CD4-positive, CD25-positive, alpha-beta regulatory T cell (primary cell): ENCODE results near the gene ABCA4. TPM values are rescaled to one million over a fixed set of nuclear protein-coding genes. Genes with fewer than 3 reads are reported as not detected.

Source experiments
- ATAC-seq, 2 donors: fragments of 150-1000 bp; cut with Tn5 transposase; one replicate each; pipeline ENCODE4 v1.10.0; 2021; ENCODE audit warnings: low read depth in 2 of 2, moderate number of reproducible peaks in 2 of 2, moderate library complexity in 1 of 2
- DNase-seq, 3 donors: peaks; one replicate each; pipeline versions ENCODE4 v3.0.0 to v3.0.0-alpha.2; 2012 to 2022; ENCODE audit warnings: mixed read lengths in 1 of 3
- H3K27ac ChIP-seq: one replicate; pipeline ENCODE4 v1.7.0; 2013; ENCODE audit warnings: mild to moderate bottlenecking, low read length; ENCODE audit not compliant: insufficient read depth, poor library complexity, severe bottlenecking
- H3K27me3 ChIP-seq: one replicate; pipeline ENCODE4 v1.7.0; 2013; ENCODE audit warnings: low read length; ENCODE audit not compliant: control insufficient read depth, insufficient read depth
- H3K36me3 ChIP-seq: one replicate; pipeline ENCODE4 v1.7.0; 2013; ENCODE audit warnings: mild to moderate bottlenecking, low read length, moderate library complexity; ENCODE audit not compliant: control insufficient read depth, insufficient read depth
- H3K4me1 ChIP-seq: 2 replicates; pipeline ENCODE4 v1.7.0; 2013; ENCODE audit warnings: mild to moderate bottlenecking, low read length; ENCODE audit not compliant: insufficient read depth, control insufficient read depth, poor library complexity, severe bottlenecking
- H3K4me3 ChIP-seq: one replicate; pipeline ENCODE4 v1.7.0; 2013; ENCODE audit warnings: low read depth, mild to moderate bottlenecking, low read length, moderate library complexity
- H3K9me3 ChIP-seq, 2 experiments: 1 replicate in 1 of 2; 2 replicates in 1 of 2; pipeline ENCODE4 v1.7.0; 2013; ENCODE audit warnings: low read length in 2 of 2, mild to moderate bottlenecking in 1 of 2, moderate library complexity in 1 of 2; ENCODE audit not compliant: control insufficient read depth in 2 of 2
- H3K27ac Mint-ChIP-seq, 3 donors: one replicate each; pipeline ENCODE4 v1.8.0; 2020 to 2022; ENCODE audit warnings: mild to moderate bottlenecking in 3 of 3, mixed read lengths in 3 of 3, moderate library complexity in 2 of 3
- H3K27me3 Mint-ChIP-seq: one replicate; pipeline ENCODE4 v1.8.0; 2022; ENCODE audit warnings: mild to moderate bottlenecking, mixed read lengths
- H3K36me3 Mint-ChIP-seq: one replicate; pipeline ENCODE4 v1.8.0; 2020; ENCODE audit warnings: mixed read lengths
- H3K4me1 Mint-ChIP-seq, 4 donors: one replicate each; pipeline ENCODE4 v1.8.0; 2020 to 2022; ENCODE audit warnings: mixed read lengths in 4 of 4, mild to moderate bottlenecking in 1 of 4
- H3K4me3 Mint-ChIP-seq, 4 donors: one replicate each; pipeline ENCODE4 v1.8.0; 2020 to 2022; ENCODE audit warnings: mild to moderate bottlenecking in 4 of 4, mixed read lengths in 4 of 4, moderate library complexity in 3 of 4
- H3K9me3 Mint-ChIP-seq, 7 donors: one replicate each; pipeline ENCODE4 v1.8.0; 2020 to 2022; ENCODE audit warnings: mixed read lengths in 7 of 7, mild to moderate bottlenecking in 3 of 7, moderate library complexity in 2 of 7
- polyA plus RNA-seq, 4 donors: library from polyadenylated mRNA; unstranded; fragments of 300-500 nt; fragmentation: Illumina TruSeq; gene quantifications; one replicate each; pipeline ENCODE4 v1.2.3, GENCODE V29; 2021
- total RNA-seq: library from RNA; stranded (reverse); gene quantifications from one replicate; pipeline ENCODE4 v1.2.3, GENCODE V29; 2022

Gene ABCA4
- total and polyA plus RNA-seq, 5 donors from 2014 or later: not detected

GRCh38 chr1:94039871-94040569, 80.9 kb downstream of the ABCA4 start:
- ATAC-seq (no peak), DNase-seq (no peak)
- peaks cover 0 to 5% (median under 1%) of the 10 kb centered on the region in 4 donors for H3K4me1 Mint-ChIP-seq
- H3K4me3 Mint-ChIP-seq: peak overlapping the region in 1 of 4 donors; percentile 1
- no peak overlapping the region for H3K27ac Mint-ChIP-seq
- Histone ChIP-seq H3K27me3 (peaks cover 4% of the 10 kb centered on the region), H3K9me3 (no peaks in the 10 kb centered on the region), H3K4me3 (no peak overlapping the region), H3K36me3 (no peaks in the 10 kb centered on the region), H3K4me1 (no peaks in the 10 kb centered on the region), H3K27ac (no peak overlapping the region)
- peaks cover 22% of the 10 kb centered on the region for H3K27me3 Mint-ChIP-seq
- no peaks in the 10 kb centered on the region for H3K9me3 Mint-ChIP-seq
- no peaks in the 10 kb centered on the region for H3K36me3 Mint-ChIP-seq

DNA sequence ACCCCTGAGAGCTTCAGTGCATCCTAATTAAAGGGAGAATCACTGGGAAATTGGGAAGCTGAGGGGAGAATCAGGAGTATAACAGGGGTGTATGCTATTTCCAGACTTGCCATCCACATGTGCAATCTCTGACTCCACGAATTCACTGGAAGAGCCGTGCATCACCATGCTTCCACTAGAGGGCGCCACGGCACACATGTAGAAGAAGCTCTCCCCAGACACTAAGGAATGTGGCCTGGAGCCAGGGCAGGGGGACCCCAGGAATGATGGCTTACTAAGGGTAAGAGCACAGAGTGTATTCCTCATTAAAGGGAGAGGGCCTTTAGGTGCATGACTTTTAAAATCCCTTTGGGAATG, 81.5 kb downstream of the ABCA4 start:
- no peaks in the 10 kb centered on the region for H3K9me3 Mint-ChIP-seq
- H3K27ac Mint-ChIP-seq: peak overlapping the region in 1 of 3 donors; percentile 40
- peaks cover 18% of the 10 kb centered on the region for H3K27me3 Mint-ChIP-seq
- no peaks in the 10 kb centered on the region for H3K9me3 ChIP-seq
- DNase-seq: peak in 1 of 3 donors; percentile 58
- no peak overlapping the region for H3K27ac ChIP-seq
- H3K4me3 ChIP-seq: no peak overlapping the region
- peak overlapping the region in 1 of 4 donors; percentile 1 for H3K4me3 Mint-ChIP-seq
- H3K36me3 ChIP-seq: no peaks in the 10 kb centered on the region
- H3K36me3 Mint-ChIP-seq: no peaks in the 10 kb centered on the region
- H3K4me1 Mint-ChIP-seq: peaks cover 0 to 5% (median under 1%) of the 10 kb centered on the region in 4 donors
- peaks cover 4% of the 10 kb centered on the region for H3K27me3 ChIP-seq
- no peaks in the 10 kb centered on the region for H3K4me1 ChIP-seq
- no peak for ATAC-seq

- Histone ChIP-seq H3K4me1 (no peaks in the 10 kb centered on the region), H3K27me3 (peaks cover 4% of the 10 kb centered on the region), H3K27ac (no peak overlapping the region), H3K4me3 (no peak overlapping the region), H3K36me3 (no peaks in the 10 kb centered on the region), H3K9me3 (no peaks in the 10 kb centered on the region)
- ATAC-seq (no peak), DNase-seq (no peak)
- Mint-ChIP-seq H3K4me1 (peaks cover 0 to 2% (median 0%) of the 10 kb centered on the region in 4 donors), H3K27ac (no peak overlapping the region), H3K9me3 (no peaks in the 10 kb centered on the region), H3K4me3 (no peak overlapping the region), H3K36me3 (no peaks in the 10 kb centered on the region), H3K27me3 (peaks cover 18% of the 10 kb centered on the region)
Observed at GRCh38 chr1:94038511-94038910, 82.4 kb downstream of the ABCA4 start.

DNA sequence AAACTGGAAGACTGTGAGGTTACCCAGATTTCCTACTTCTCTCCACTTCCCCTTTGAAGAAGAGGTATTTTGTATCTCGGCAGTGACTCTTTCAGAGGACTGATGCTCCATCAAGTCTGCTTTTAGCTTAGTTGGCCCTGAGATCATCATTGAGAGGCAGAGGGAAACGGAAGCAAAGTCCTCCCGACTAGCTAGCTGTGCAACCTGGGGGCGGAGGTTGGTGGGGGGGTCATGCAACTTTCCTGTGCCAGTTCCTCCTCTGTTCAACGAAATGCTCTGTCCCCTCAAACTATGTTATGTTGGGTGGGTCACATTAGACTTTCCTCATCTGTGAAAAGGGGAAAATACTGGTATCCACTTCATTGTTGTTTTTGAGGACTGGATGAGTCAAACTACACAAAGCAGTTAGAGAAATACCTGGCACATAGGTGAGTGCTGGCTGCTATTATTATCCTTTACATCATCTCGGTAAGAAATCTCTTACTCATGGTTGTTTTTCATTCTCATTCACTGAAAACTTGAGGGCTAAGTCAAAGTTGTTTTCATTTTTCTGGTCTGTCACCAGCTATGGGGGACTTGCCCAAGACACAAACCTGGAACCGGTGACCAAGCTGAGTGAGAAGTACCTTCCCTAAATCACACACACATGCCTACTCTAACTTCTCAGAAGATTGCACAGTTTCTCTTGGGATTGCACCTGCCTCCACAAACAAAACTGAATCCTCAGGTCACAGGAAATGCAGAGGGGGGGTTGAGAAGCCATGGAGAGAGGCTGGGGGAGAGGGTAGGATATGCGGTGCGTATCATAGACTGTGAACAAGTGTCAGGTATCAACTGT, 83.3 kb downstream of the ABCA4 start:
- Histone ChIP-seq H3K27ac (no peak overlapping the region), H3K36me3 (no peaks in the 10 kb centered on the region), H3K4me3 (no peak overlapping the region), H3K9me3 (no peaks in the 10 kb centered on the region), H3K4me1 (no peaks in the 10 kb centered on the region), H3K27me3 (peaks cover 4% of the 10 kb centered on the region)
- Mint-ChIP-seq H3K36me3 (no peaks in the 10 kb centered on the region), H3K4me1 (peaks cover 0 to 2% (median 0%) of the 10 kb centered on the region in 4 donors), H3K9me3 (no peaks in the 10 kb centered on the region), H3K27me3 (peaks cover 18% of the 10 kb centered on the region), H3K27ac (no peak overlapping the region), H3K4me3 (no peak overlapping the region)
- DNase-seq: no peak
- ATAC-seq: no peak

- H3K27ac ChIP-seq: no peak overlapping the region
- DNase-seq: no peak
- no peaks in the 10 kb centered on the region for H3K9me3 Mint-ChIP-seq
- peaks cover 10% of the 10 kb centered on the region for H3K27me3 Mint-ChIP-seq
- H3K36me3 ChIP-seq: no peaks in the 10 kb centered on the region
- no peak overlapping the region for H3K4me3 ChIP-seq
- no peak for ATAC-seq
- H3K27me3 ChIP-seq: peaks cover 4% of the 10 kb centered on the region
- no peaks in the 10 kb centered on the region for H3K9me3 ChIP-seq
- no peaks in the 10 kb centered on the region for H3K36me3 Mint-ChIP-seq
- H3K4me1 ChIP-seq: no peaks in the 10 kb centered on the region
- H3K4me1 Mint-ChIP-seq: peaks cover 0 to 2% (median 0%) of the 10 kb centered on the region in 4 donors
- no peak overlapping the region for H3K4me3 Mint-ChIP-seq
- no peak overlapping the region for H3K27ac Mint-ChIP-seq
Observed at GRCh38 chr1:94036730-94037129, 84.2 kb downstream of the ABCA4 start.

DNA sequence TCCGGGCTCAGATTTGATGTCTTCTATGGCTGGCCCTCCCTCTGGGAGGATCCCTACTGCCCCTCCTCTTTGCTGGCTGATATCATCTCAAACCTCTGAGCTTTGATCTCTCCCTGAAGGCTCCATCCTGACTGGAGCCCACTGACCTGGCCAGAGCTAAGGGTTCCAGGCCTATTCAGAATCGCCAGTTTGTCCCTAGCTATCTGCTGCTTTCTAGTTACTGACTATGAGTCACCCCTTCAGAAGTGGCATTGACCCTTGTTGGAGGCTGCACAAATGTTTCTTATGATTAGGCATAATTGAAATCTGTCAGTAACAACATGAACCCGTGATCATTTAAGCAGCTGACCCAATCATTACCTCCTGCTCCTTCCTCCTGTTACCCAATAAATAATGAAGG, 87.1 kb downstream of the ABCA4 start:
- Histone ChIP-seq H3K36me3 (no peaks in the 10 kb centered on the region), H3K9me3 (no peaks in the 10 kb centered on the region), H3K27me3 (peaks cover 4% of the 10 kb centered on the region), H3K4me1 (no peaks in the 10 kb centered on the region), H3K27ac (no peak overlapping the region), H3K4me3 (no peak overlapping the region)
- no peaks in the 10 kb centered on the region for H3K9me3 Mint-ChIP-seq
- H3K36me3 Mint-ChIP-seq: no peaks in the 10 kb centered on the region
- no peak overlapping the region for H3K4me3 Mint-ChIP-seq
- DNase-seq (no peak), ATAC-seq (no peak)
- no peaks in the 10 kb centered on the region for H3K4me1 Mint-ChIP-seq
- H3K27ac Mint-ChIP-seq: peak overlapping the region in 1 of 3 donors; percentile 50
- peaks cover 4% of the 10 kb centered on the region for H3K27me3 Mint-ChIP-seq

DNA sequence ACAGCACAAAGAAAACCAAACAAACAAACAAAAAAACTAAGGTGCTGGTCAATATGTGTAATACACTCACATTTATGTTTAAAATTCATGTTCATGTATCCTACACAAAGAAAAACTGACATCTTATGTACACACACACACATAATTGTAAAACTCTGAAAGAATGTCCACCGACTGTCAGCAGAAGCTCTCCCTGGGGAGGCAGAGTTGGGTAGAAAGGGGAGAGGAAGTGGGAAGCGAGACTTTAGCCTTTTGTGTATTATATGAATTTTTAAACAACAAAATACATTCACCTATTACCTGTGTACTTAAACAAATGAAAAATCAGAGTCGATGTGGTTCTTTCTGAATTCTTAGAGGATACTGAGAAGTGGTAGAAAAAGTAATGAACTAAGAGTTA, 88.3 kb downstream of the ABCA4 start:
- Mint-ChIP-seq H3K27ac (no peak overlapping the region), H3K36me3 (no peaks in the 10 kb centered on the region), H3K27me3 (peaks cover 4% of the 10 kb centered on the region), H3K4me1 (no peaks in the 10 kb centered on the region), H3K9me3 (no peaks in the 10 kb centered on the region), H3K4me3 (no peak overlapping the region)
- H3K27me3 ChIP-seq: peaks cover 4% of the 10 kb centered on the region
- no peak overlapping the region for H3K27ac ChIP-seq
- no peaks in the 10 kb centered on the region for H3K9me3 ChIP-seq
- no peaks in the 10 kb centered on the region for H3K4me1 ChIP-seq
- H3K36me3 ChIP-seq: no peaks in the 10 kb centered on the region
- DNase-seq (no peak), ATAC-seq (no peak)
- no peak overlapping the region for H3K4me3 ChIP-seq
